ENCODE results near the gene CPT1A.

CPT1A gene

GRCh38 chr11:68772936-68773335 is 68.8 kb downstream of the CPT1A start:
- Histone ChIP-seq H3K36me3 (ENCODE audit: control insufficient read depth, insufficient read depth, low read length) (peaks cover 52% of the 10 kb centered on the region), H3K4me1 (ENCODE audit: control insufficient read depth, insufficient read depth, low read length) (no peaks in the 10 kb centered on the region)

GRCh38 chr11:68770781-68771180 is 70.9 kb downstream of the CPT1A start:
- no peak overlapping the region for H3K9ac ChIP-seq (ENCODE audit: low read length)
- no peaks in the 10 kb centered on the region for H3K4me1 ChIP-seq (ENCODE audit: control insufficient read depth, insufficient read depth, low read length)
- H3K27me3 ChIP-seq (ENCODE audit: control insufficient read depth, insufficient read depth, low read length) = no peaks in the 10 kb centered on the region
- peaks cover 48% of the 10 kb centered on the region for H3K36me3 ChIP-seq (ENCODE audit: control insufficient read depth, insufficient read depth, low read length)
- no peak overlapping the region for H3K4me3 ChIP-seq (ENCODE audit: low read length)
- no peak overlapping the region for H3K27ac ChIP-seq (ENCODE audit: low read depth, low read length)

More at GRCh38 chr11:68772936-68773335, 68.8 kb downstream of the CPT1A start:
- Histone ChIP-seq H3K27me3 (ENCODE audit: control insufficient read depth, insufficient read depth, low read length) (no peaks in the 10 kb centered on the region), H3K4me3 (ENCODE audit: low read length) (no peak overlapping the region), H3K9ac (ENCODE audit: low read length) (no peak overlapping the region), H3K27ac (ENCODE audit: low read depth, low read length) (no peak overlapping the region)

- H3K27ac ChIP-seq (ENCODE audit: low read depth, low read length) = no peak overlapping the region
- no peaks in the 10 kb centered on the region for H3K4me1 ChIP-seq (ENCODE audit: control insufficient read depth, insufficient read depth, low read length)
- no peak overlapping the region for H3K4me3 ChIP-seq (ENCODE audit: low read length)
- H3K9ac ChIP-seq (ENCODE audit: low read length) = no peak overlapping the region
- peaks cover 30% of the 10 kb centered on the region for H3K36me3 ChIP-seq (ENCODE audit: control insufficient read depth, insufficient read depth, low read length)
- no peaks in the 10 kb centered on the region for H3K27me3 ChIP-seq (ENCODE audit: control insufficient read depth, insufficient read depth, low read length)
Measured at GRCh38 chr11:68767672-68768071, 74.0 kb downstream of the CPT1A start.

GRCh38 chr11:68766786-68767185 is 74.9 kb downstream of the CPT1A start:
- Histone ChIP-seq H3K9ac (ENCODE audit: low read length) (no peak overlapping the region), H3K36me3 (ENCODE audit: control insufficient read depth, insufficient read depth, low read length) (peaks cover 38% of the 10 kb centered on the region), H3K27me3 (ENCODE audit: control insufficient read depth, insufficient read depth, low read length) (no peaks in the 10 kb centered on the region), H3K27ac (ENCODE audit: low read depth, low read length) (no peak overlapping the region), H3K4me3 (ENCODE audit: low read length) (no peak overlapping the region), H3K4me1 (ENCODE audit: control insufficient read depth, insufficient read depth, low read length) (no peaks in the 10 kb centered on the region)

GRCh38 chr11:68764746-68765145 is 77.0 kb downstream of the CPT1A start:
- Histone ChIP-seq H3K27ac (ENCODE audit: low read depth, low read length) (no peak overlapping the region), H3K27me3 (ENCODE audit: control insufficient read depth, insufficient read depth, low read length) (no peaks in the 10 kb centered on the region), H3K36me3 (ENCODE audit: control insufficient read depth, insufficient read depth, low read length) (peaks cover 21% of the 10 kb centered on the region)

GRCh38 chr11:68763926-68764657 is 77.6 kb downstream of the CPT1A start:
- Histone ChIP-seq H3K36me3 (ENCODE audit: control insufficient read depth, insufficient read depth, low read length) (peaks cover 25% of the 10 kb centered on the region), H3K27me3 (ENCODE audit: control insufficient read depth, insufficient read depth, low read length) (no peaks in the 10 kb centered on the region), H3K9ac (ENCODE audit: low read length) (no peak overlapping the region), H3K27ac (ENCODE audit: low read depth, low read length) (no peak overlapping the region), H3K4me3 (ENCODE audit: low read length) (no peak overlapping the region), H3K4me1 (ENCODE audit: control insufficient read depth, insufficient read depth, low read length) (no peaks in the 10 kb centered on the region)

More at GRCh38 chr11:68764746-68765145, 77.0 kb downstream of the CPT1A start:
- Histone ChIP-seq H3K4me1 (ENCODE audit: control insufficient read depth, insufficient read depth, low read length) (no peaks in the 10 kb centered on the region), H3K4me3 (ENCODE audit: low read length) (no peak overlapping the region), H3K9ac (ENCODE audit: low read length) (no peak overlapping the region)

- no peak overlapping the region for H3K27ac ChIP-seq (ENCODE audit: low read depth, low read length)
- H3K36me3 ChIP-seq (ENCODE audit: control insufficient read depth, insufficient read depth, low read length) = peaks cover 29% of the 10 kb centered on the region
- no peak overlapping the region for H3K9ac ChIP-seq (ENCODE audit: low read length)
- H3K27me3 ChIP-seq (ENCODE audit: control insufficient read depth, insufficient read depth, low read length) = no peaks in the 10 kb centered on the region
- H3K4me1 ChIP-seq (ENCODE audit: control insufficient read depth, insufficient read depth, low read length) = no peaks in the 10 kb centered on the region
- no peak overlapping the region for H3K4me3 ChIP-seq (ENCODE audit: low read length)
Measured at GRCh38 chr11:68763181-68763721, 78.5 kb downstream of the CPT1A start.

GRCh38 chr11:68762481-68762880 is 79.2 kb downstream of the CPT1A start:
- Histone ChIP-seq H3K9ac (ENCODE audit: low read length) (no peak overlapping the region), H3K27ac (ENCODE audit: low read depth, low read length) (no peak overlapping the region), H3K4me1 (ENCODE audit: control insufficient read depth, insufficient read depth, low read length) (no peaks in the 10 kb centered on the region), H3K27me3 (ENCODE audit: control insufficient read depth, insufficient read depth, low read length) (no peaks in the 10 kb centered on the region), H3K36me3 (ENCODE audit: control insufficient read depth, insufficient read depth, low read length) (peaks cover 33% of the 10 kb centered on the region), H3K4me3 (ENCODE audit: low read length) (no peak overlapping the region)

- Histone ChIP-seq H3K4me3 (ENCODE audit: low read length) (no peak overlapping the region), H3K27me3 (ENCODE audit: control insufficient read depth, insufficient read depth, low read length) (no peaks in the 10 kb centered on the region), H3K27ac (ENCODE audit: low read depth, low read length) (no peak overlapping the region), H3K36me3 (ENCODE audit: control insufficient read depth, insufficient read depth, low read length) (peaks cover 39% of the 10 kb centered on the region), H3K9ac (ENCODE audit: low read length) (no peak overlapping the region), H3K4me1 (ENCODE audit: control insufficient read depth, insufficient read depth, low read length) (no peaks in the 10 kb centered on the region)
Measured at GRCh38 chr11:68761801-68762200, 79.9 kb downstream of the CPT1A start.

GRCh38 chr11:68759991-68760390 is 81.7 kb downstream of the CPT1A start:
- Histone ChIP-seq H3K9ac (ENCODE audit: low read length) (no peak overlapping the region), H3K36me3 (ENCODE audit: control insufficient read depth, insufficient read depth, low read length) (peaks cover 44% of the 10 kb centered on the region), H3K27me3 (ENCODE audit: control insufficient read depth, insufficient read depth, low read length) (no peaks in the 10 kb centered on the region), H3K4me1 (ENCODE audit: control insufficient read depth, insufficient read depth, low read length) (no peaks in the 10 kb centered on the region), H3K4me3 (ENCODE audit: low read length) (no peak overlapping the region), H3K27ac (ENCODE audit: low read depth, low read length) (no peak overlapping the region)

GRCh38 chr11:68757711-68758110 is 84.0 kb downstream of the CPT1A start:
- no peaks in the 10 kb centered on the region for H3K27me3 ChIP-seq (ENCODE audit: control insufficient read depth, insufficient read depth, low read length)
- H3K27ac ChIP-seq (ENCODE audit: low read depth, low read length) = no peak overlapping the region
- no peaks in the 10 kb centered on the region for H3K4me1 ChIP-seq (ENCODE audit: control insufficient read depth, insufficient read depth, low read length)
- H3K36me3 ChIP-seq (ENCODE audit: control insufficient read depth, insufficient read depth, low read length) = peaks cover 38% of the 10 kb centered on the region
- H3K9ac ChIP-seq (ENCODE audit: low read length) = no peak overlapping the region
- no peak overlapping the region for H3K4me3 ChIP-seq (ENCODE audit: low read length)

- no peaks in the 10 kb centered on the region for H3K27me3 ChIP-seq (ENCODE audit: control insufficient read depth, insufficient read depth, low read length)
- H3K36me3 ChIP-seq (ENCODE audit: control insufficient read depth, insufficient read depth, low read length) = peaks cover 29% of the 10 kb centered on the region
- H3K4me1 ChIP-seq (ENCODE audit: control insufficient read depth, insufficient read depth, low read length) = no peaks in the 10 kb centered on the region
- H3K4me3 ChIP-seq (ENCODE audit: low read length) = no peak overlapping the region
- no peak overlapping the region for H3K27ac ChIP-seq (ENCODE audit: low read depth, low read length)
- H3K9ac ChIP-seq (ENCODE audit: low read length) = no peak overlapping the region
Measured at GRCh38 chr11:68756171-68756766, 85.4 kb downstream of the CPT1A start.

- Histone ChIP-seq H3K4me1 (ENCODE audit: control insufficient read depth, insufficient read depth, low read length) (no peaks in the 10 kb centered on the region), H3K27ac (ENCODE audit: low read depth, low read length) (no peak overlapping the region), H3K36me3 (ENCODE audit: control insufficient read depth, insufficient read depth, low read length) (peaks cover 22% of the 10 kb centered on the region), H3K27me3 (ENCODE audit: control insufficient read depth, insufficient read depth, low read length) (no peaks in the 10 kb centered on the region), H3K4me3 (ENCODE audit: low read length) (no peak overlapping the region), H3K9ac (ENCODE audit: low read length) (no peak overlapping the region)
Measured at GRCh38 chr11:68753300-68753699, 88.4 kb downstream of the CPT1A start.
